SKM-1 treated with dmso at 0.1 percent for 144 hours (cell line): ENCODE results near the gene NCKIPSD.

ENCODE experiments used
- DNase-seq: peaks from one replicate; lab custom pipeline; 2025; ENCODE audit not compliant: unreplicated experiment; lab: John Stamatoyannopoulos, UW

The NCKIPSD gene

GRCh38 chr3:48679411-48680391 is 6.0 kb downstream of the NCKIPSD start:
- no peak for DNase-seq

GRCh38 chr3:48678566-48679380 is 6.9 kb downstream of the NCKIPSD start:
- DNase-seq, result no peak

- no peak for DNase-seq
These were observed 7.7 kb downstream of the NCKIPSD start for GRCh38 chr3:48678056-48678455.

- no peak for DNase-seq
These were observed 11.2 kb downstream of the NCKIPSD start for GRCh38 chr3:48674505-48674904.

GRCh38 chr3:48672522-48672921 is 13.2 kb downstream of the NCKIPSD start:
- DNase-seq, result no peak

- no peak for DNase-seq
These were observed 20.8 kb downstream of the NCKIPSD start for GRCh38 chr3:48664929-48665328.

- DNase-seq, result no peak
These were observed 21.4 kb downstream of the NCKIPSD start for GRCh38 chr3:48664313-48664644.

- peak; percentile 95 for DNase-seq
These were observed 22.0 kb downstream of the NCKIPSD start for GRCh38 chr3:48663489-48664312.

GRCh38 chr3:48662753-48663488 is 22.8 kb downstream of the NCKIPSD start, which contains the start of gene CELSR3:
TSS of gene CELSR3 (minus strand) at chr3:48662886. CDS start at chr3:48662634, 252 bp downstream.
- peak; percentile 62 for DNase-seq

GRCh38 chr3:48662145-48662752 is 23.5 kb downstream of the NCKIPSD start:
- no peak for DNase-seq

GRCh38 chr3:48661501-48662144 is 24.1 kb downstream of the NCKIPSD start:
- DNase-seq, result no peak

GRCh38 chr3:48660800-48661400 is 24.8 kb downstream of the NCKIPSD start:
- no peak for DNase-seq

GRCh38 chr3:48656841-48657281 is 28.9 kb downstream of the NCKIPSD start:
- DNase-seq, result no peak

GRCh38 chr3:48656061-48656840 is 29.5 kb downstream of the NCKIPSD start:
- DNase-seq, result peak; percentile 65

- no peak for DNase-seq
These were observed 30.1 kb downstream of the NCKIPSD start for GRCh38 chr3:48655606-48656005.

- no peak for DNase-seq
These were observed 30.7 kb downstream of the NCKIPSD start for GRCh38 chr3:48655063-48655462.

GRCh38 chr3:48652923-48653715 is 32.6 kb downstream of the NCKIPSD start:
- DNase-seq, result no peak
